NB4 (cell line): ENCODE measurements around the gene HDAC4.

Source experiments
- DNase-seq: peaks from one replicate; pipeline ENCODE4 v3.0.0; 2010; ENCODE audit warnings: low read depth
- H3K4me3 ChIP-seq: one replicate; pipeline ENCODE4 v1.5.1; 2011; ENCODE audit warnings: mild to moderate bottlenecking, low read depth, low read length, moderate library complexity
- CTCF ChIP-seq: IDR thresholded peaks from one replicate; pipeline ENCODE4 v1.5.1; 2012; ENCODE audit warnings: low read depth, low read length
- MAX ChIP-seq: IDR thresholded peaks from 2 replicates; pipeline ENCODE4 v1.6.1; 2011; ENCODE audit warnings: low read depth, low read length
- MYC ChIP-seq: IDR thresholded peaks from 2 replicates; pipeline ENCODE4 v1.6.1; 2011; ENCODE audit warnings: low read depth, low read length
- POLR2A ChIP-seq: IDR thresholded peaks from 2 replicates; pipeline ENCODE4 v1.6.1; 2011; ENCODE audit warnings: mild to moderate bottlenecking; ENCODE audit not compliant: insufficient read length; ENCODE audit errors: extremely low read depth

The HDAC4 gene

DNA sequence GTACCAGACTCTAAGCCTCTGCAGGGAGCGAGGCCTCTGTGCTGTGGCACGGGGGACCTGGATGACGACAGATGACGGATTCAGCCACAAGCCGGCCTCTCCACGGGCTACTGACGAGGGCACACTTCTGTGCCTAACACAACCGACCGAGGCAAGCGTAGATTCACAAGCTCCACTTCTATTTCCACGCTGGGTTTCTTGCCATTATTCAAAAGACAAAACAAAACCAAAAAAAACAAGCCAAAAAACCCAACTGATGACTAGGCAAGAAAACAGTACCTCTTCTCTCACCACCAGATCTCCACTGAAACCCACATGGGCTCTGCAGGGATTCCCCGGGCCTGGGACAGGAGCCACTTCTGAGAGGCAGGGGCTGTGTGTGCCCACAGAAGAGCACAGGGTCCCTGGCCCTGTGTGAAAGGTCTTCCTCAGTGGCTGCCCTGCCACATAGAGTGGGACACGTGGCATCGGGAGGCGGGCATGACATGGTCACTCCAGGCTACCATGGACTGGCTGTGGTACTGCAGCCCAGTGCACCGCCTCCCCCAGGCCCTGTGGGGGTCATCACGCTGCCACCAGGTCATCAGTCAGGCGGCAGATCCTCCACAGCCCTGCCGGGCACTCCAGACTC, 254.7 kb downstream of the HDAC4 start:
- H3K4me3 ChIP-seq: no peak overlapping the region
- TF ChIP-seq MAX: no peak
- DNase-seq: no peak

DNA sequence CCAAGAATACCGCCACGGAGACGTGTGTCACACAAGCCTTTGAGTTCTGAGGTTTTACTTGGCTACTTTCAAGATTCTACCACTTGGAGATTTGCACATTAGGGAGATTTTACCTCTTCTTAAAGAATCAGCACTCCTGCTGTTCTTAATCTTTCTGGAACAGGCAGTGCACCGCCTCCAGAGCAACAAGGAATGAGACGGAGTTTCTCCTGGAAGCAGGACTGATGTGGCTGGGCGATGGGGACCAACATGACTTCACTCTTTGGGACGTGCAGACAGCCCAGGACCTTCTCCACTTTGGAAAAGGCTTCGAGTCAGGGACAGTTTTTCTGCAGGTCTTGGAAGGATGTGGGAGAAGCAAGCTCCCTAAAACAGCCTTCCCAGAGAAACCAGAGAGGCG, 255.2 kb downstream of the HDAC4 start:
- no peak for DNase-seq
- TF ChIP-seq POLR2A: no peak
- H3K4me3 ChIP-seq: no peak overlapping the region

DNA sequence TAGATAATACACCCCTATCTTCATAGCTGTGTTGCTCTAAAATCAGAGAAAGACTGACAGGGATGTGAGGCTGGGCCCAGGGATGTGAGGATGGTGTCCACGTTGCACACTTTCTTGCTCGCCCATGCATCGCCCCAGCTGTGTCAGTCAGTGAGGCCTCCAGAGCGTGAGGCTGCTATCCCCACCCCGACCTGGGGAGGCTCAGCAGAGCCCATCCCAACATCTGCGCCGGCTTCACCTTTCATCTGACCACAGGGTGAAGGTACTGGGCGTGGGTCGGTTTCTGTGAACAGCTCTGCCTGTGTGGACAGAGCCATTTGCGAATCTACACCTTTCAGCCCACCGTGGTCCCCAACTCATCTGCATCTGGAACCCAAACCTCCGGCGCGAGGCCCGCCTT, 255.7 kb downstream of the HDAC4 start:
- TF ChIP-seq CTCF (no peak), MAX (no peak), POLR2A (no peak), MYC (no peak)
- DNase-seq: no peak
- H3K4me3 ChIP-seq: no peak overlapping the region

- TF ChIP-seq MAX: no peak
- TF ChIP-seq MYC: no peak
- no peak for TF ChIP-seq CTCF
- no peak for DNase-seq
- H3K4me3 ChIP-seq: no peak overlapping the region
Measured at GRCh38 chr2:239144713-239144999, 256.2 kb downstream of the HDAC4 start.

DNA sequence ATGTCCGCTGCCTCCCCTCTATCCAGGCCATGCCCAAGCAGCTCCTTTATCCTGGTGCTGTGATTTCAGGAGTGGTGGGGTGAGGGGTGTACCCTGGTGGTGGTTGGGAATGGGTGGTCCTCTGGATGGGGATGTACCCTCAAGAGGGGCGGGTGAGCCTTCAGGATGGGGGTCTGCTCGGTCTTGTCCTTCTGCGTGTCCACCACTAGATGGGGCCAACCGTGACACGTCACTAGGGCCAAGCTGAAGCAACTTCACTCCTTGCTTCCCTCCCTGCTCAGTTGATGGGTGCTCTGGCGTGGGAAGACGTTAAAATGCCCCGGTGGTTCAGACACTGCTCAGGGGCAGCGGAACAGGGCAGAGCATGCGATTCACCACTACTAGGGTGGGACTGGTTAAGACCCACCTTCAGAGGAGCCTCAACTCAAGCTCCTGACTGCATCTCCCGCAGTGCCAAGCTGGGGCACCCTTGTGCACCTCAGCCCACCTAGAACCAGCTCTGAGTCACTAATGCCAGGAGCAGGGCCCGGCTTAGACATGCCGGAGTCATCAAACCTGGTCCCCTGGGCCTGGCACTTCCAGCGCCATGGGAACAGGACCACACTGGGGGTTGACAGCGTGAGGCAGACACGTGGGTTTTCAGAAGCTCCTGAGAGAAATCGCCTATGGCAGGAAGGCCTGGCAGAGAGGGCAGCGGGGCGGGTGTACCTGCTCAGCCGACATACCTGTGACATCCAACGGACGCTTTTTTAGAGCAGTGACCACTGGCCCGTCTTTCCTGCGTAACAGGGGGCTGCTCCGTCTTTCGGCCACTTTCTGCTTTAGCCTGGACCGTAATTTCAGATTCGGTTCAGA, 256.7 kb downstream of the HDAC4 start:
- peak; percentile 65 for DNase-seq
- TF ChIP-seq MYC: no peak
- peak; percentile 61 for TF ChIP-seq CTCF
- H3K4me3 ChIP-seq: no peak overlapping the region

DNA sequence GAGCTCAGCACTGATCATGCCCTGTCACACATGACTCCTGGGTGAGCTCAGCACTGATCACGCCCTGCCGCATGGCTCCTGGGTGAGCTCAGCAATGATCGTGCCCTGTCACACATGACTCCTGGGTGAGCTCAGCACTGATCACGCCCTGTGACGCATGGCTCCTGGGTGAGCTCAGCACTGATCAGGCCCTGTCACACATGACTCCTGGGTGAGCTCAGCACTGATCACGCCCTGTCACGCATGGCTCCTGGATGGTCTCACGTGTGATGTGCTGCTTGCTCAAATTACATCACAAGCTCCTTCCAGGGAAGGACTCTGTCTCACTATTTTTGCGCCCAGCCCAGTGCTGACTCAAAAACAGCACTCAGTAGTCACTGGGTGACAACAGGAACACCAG, 258.0 kb downstream of the HDAC4 start:
- no peak for TF ChIP-seq CTCF
- TF ChIP-seq POLR2A: no peak
- no peak for TF ChIP-seq MYC
- TF ChIP-seq MAX: no peak
- no peak for DNase-seq
- H3K4me3 ChIP-seq: no peak overlapping the region

DNA sequence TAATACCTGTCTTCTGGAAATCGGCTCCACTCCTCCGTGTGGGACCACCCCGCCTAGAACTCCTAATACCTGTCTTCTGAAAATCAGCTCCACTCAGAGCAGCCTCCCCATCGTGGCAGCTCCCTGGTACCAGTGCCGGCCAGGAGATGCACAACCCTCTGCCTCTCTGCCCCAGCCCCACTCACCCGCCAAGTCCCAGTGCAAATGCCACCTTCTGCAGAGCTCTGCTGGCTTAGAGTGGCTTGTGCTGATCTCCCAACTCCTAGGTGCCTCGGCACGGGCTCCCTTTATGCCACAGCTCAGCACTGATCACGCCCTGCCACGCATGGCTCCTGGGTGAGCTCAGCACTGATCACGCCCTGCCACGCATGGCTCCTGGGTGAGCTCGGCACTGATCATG, 258.5 kb downstream of the HDAC4 start:
- DNase-seq: no peak
- H3K4me3 ChIP-seq: no peak overlapping the region
- TF ChIP-seq MAX (no peak), MYC (no peak), POLR2A (no peak)
